Right kidney (tissue), 1 donor: ENCODE measurements around the gene ZNF330.

Experiments
- DNase-seq: peaks from one replicate; pipeline ENCODE4 v3.0.0-alpha.2; 2016

ZNF330 gene

GRCh38 chr4:141229408-141230101 is 8.9 kb downstream of the ZNF330 start:
- DNase-seq: no peak

- no peak for DNase-seq
Measured at GRCh38 chr4:141233673-141234072, 13.0 kb downstream of the ZNF330 start.

DNA sequence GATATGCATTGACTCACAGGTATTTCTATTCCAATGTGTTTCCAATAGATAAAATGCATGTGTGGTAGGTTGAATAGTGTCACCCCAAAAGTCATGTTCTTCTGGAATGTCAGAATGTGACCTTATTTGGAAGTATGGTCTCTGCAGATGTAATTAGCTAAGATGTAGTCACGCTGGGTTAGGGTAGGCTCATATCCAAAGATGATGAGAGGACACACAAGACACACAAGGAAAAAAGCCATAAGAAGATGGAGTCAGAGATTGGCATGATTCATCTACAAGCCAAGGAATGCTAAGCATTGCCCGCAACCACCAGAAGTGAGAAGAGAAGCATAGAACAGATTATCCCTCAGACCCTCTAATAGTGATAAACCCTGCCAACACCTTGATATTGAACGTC is 17.5 kb downstream of the ZNF330 start:
- no peak for DNase-seq

GRCh38 chr4:141240259-141240658 is 19.6 kb downstream of the ZNF330 start:
- no peak for DNase-seq

DNA sequence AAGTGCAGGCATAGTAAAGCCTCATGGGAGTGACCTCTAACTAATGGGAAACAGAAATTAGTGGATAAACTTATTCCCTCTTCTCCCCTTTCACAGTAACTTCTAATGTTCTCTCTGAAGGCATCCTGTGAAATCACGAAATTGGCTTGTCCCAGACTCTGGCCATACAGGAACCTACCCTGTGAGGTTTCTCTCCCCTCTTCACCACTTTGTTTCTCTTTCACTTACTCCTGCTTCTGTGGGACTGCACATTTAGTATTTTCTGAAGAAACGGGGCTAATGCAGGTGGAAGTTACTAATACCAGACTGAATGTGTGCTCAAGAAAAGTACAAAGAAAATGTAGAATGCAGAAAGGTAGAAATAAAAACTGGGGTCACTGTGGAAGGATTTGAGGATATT is 20.0 kb downstream of the ZNF330 start:
- DNase-seq: no peak

GRCh38 chr4:141241986-141242385 is 21.3 kb downstream of the ZNF330 start:
- no peak for DNase-seq

- no peak for DNase-seq
Measured at GRCh38 chr4:141244419-141244818, 23.7 kb downstream of the ZNF330 start.

GRCh38 chr4:141246243-141246642 is 25.5 kb downstream of the ZNF330 start:
- DNase-seq: no peak

- DNase-seq: no peak
Measured at GRCh38 chr4:141246683-141247429, 26.2 kb downstream of the ZNF330 start.

GRCh38 chr4:141247430-141247780 is 26.7 kb downstream of the ZNF330 start:
- DNase-seq: no peak

DNA sequence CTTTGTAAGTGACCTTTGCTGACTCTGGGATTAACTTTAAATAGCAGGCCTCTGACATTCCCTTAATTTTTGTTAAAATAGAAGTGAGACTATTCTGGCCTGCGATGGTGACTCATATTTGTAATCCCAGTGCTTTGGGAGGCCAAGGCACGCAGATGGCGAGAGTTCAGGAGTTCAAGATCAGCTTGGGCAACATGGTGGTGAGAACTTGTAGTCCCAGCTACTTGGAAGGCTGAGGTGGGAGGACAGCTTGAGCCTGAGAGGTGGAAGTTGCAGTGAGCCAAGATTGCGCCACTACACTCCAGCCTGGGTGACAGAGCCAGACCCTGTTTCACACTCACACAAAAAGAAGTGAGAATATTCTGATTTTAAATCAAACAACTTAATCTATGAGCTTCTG is 27.3 kb downstream of the ZNF330 start:
- no peak for DNase-seq

DNA sequence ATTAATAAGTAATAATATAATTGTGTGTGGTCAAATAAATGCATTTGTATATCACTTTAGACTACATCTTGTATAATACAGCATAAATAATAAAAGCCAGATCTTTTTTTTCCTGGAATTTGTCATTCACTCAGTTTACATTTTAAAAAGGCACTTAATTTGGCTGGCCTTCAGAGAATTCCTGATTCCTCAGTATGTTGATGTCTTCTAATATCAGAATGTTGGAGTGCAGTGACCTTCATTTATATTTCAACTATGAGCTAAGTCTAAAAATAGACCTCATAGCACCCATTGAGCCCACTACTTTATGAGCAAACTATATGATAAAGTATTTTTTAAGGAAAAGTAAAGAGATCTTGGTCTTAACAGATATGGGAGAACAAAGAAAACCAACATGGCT is 27.8 kb downstream of the ZNF330 start:
- no peak for DNase-seq

- no peak for DNase-seq
Measured at GRCh38 chr4:141254326-141254725, 33.6 kb downstream of the ZNF330 start.

GRCh38 chr4:141255016-141255415 is 34.3 kb downstream of the ZNF330 start:
- no peak for DNase-seq

- no peak for DNase-seq
Measured at GRCh38 chr4:141258558-141258957, 37.9 kb downstream of the ZNF330 start.

DNA sequence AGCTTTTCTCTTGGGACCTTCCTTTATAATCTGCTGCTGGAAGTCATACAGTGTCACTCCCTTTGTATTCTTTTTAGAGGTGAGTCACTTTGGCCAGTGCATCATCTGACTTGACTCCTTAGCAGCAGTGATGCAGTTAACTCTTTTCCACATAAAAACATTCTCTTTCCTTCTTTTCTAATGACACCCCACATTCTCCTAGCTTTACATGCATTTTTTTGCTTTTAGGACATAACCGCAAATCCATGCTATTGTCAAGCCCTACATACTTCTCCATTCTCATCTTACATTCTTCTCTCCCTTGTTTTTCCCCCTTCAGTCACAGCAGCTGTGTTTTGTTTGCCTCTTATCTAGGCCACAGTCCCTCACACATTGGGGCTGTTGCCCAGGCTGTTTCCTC is 55.1 kb downstream of the ZNF330 start:
- DNase-seq: no peak

- no peak for DNase-seq
Measured at GRCh38 chr4:141283152-141283551, 62.5 kb downstream of the ZNF330 start.

- DNase-seq: no peak
Measured at GRCh38 chr4:141283563-141283962, 62.9 kb downstream of the ZNF330 start.
